ENCODE results near the gene CNR1. TPM values are rescaled to one million over a fixed set of nuclear protein-coding genes. Genes with fewer than 3 reads are reported as not detected.

CNR1 gene
- total RNA-seq (2022; extraction: Qiagen RNA extraction; ENCODE audit: low read depth), result 0.45 to 0.65 TPM (median 0.46 TPM) in 5 replicates

GRCh38 chr6:88165844-88166492 lies at the start of gene CNR1:
TSS of gene CNR1 (minus strand) at chr6:88166347. CDS start at chr6:88145274, 21,073 bp downstream.

Other genes starting within 250 kb of the CNR1 start
- gene SPACA1, start 118.5 kb downstream of the CNR1 start, total RNA-seq (2022; extraction: Qiagen RNA extraction; ENCODE audit: low read depth), result not detected in 5 replicates